Dendritic cell treated with granulocyte-macrophage colony-stimulating factor and Interleukin-4, amounts not matched to agents 40 ng/mL and 50 ng/mL, for 4 days (primary cell): ENCODE results near the gene TMEM179.
A peak's percentile ranks its signal among the peaks of the same experiment; 100 is the strongest.
"Not testable (repeated sequence)": the region's sequence is repeated elsewhere in the genome, so short reads cannot be mapped to it uniquely, and the experiment has no call there.

Experiments
- H3K27ac Mint-ChIP-seq: one replicate; pipeline ENCODE4 v1.8.0; 2022; ENCODE audit warnings: mild to moderate bottlenecking, mixed read lengths
- H3K27me3 Mint-ChIP-seq: one replicate; pipeline ENCODE4 v1.8.0; 2022; ENCODE audit warnings: mild to moderate bottlenecking, mixed read lengths
- H3K36me3 Mint-ChIP-seq: one replicate; pipeline ENCODE4 v1.8.0; 2022; ENCODE audit warnings: low read depth, mixed read lengths
- H3K4me1 Mint-ChIP-seq: one replicate; pipeline ENCODE4 v1.8.0; 2022; ENCODE audit warnings: low read depth, mixed read lengths
- H3K4me3 Mint-ChIP-seq: one replicate; pipeline ENCODE4 v1.8.0; 2022; ENCODE audit warnings: mild to moderate bottlenecking, moderate library complexity, mixed read lengths
- H3K9me3 Mint-ChIP-seq: one replicate; pipeline ENCODE4 v1.8.0; 2022; ENCODE audit warnings: mixed read lengths
- intact Hi-C: fragments of 100-400 bp; cut with micrococcal nuclease; formaldehyde crosslinking; loops from one replicate; pipeline ENCODE4 v1.15.0; 2022

Gene TMEM179

GRCh38 chr14:104642540-104642868 lies 37.9 kb upstream of the TMEM179 start:
- intact Hi-C loops = no loop called here
- Mint-ChIP-seq H3K27ac (peak overlapping the region; percentile 63), H3K4me3 (no peak overlapping the region), H3K4me1 (peaks cover 58% of the 10 kb centered on the region), H3K27me3 (peaks cover 32% of the 10 kb centered on the region), H3K36me3 (no peaks in the 10 kb centered on the region), H3K9me3 (no peaks in the 10 kb centered on the region)

GRCh38 chr14:104641753-104642539 lies 37.4 kb upstream of the TMEM179 start:
- no peak overlapping the region for H3K4me3 Mint-ChIP-seq
- peaks cover 52% of the 10 kb centered on the region for H3K4me1 Mint-ChIP-seq
- intact Hi-C loops = loop anchor here (2.0 kb wide), 1 partner anchor 563 kb away; no protein-coding TSS in a partner anchor
- no peaks in the 10 kb centered on the region for H3K9me3 Mint-ChIP-seq
- H3K36me3 Mint-ChIP-seq = no peaks in the 10 kb centered on the region
- peak overlapping the region; percentile 63 for H3K27ac Mint-ChIP-seq
- peaks cover 34% of the 10 kb centered on the region for H3K27me3 Mint-ChIP-seq

GRCh38 chr14:104640681-104641080 lies 36.1 kb upstream of the TMEM179 start:
- Mint-ChIP-seq H3K27me3 (peaks cover 34% of the 10 kb centered on the region), H3K4me3 (no peak overlapping the region), H3K36me3 (no peaks in the 10 kb centered on the region), H3K27ac (no peak overlapping the region), H3K4me1 (peaks cover 40% of the 10 kb centered on the region), H3K9me3 (no peaks in the 10 kb centered on the region)
- intact Hi-C loops = loop anchor here (2.0 kb wide), 1 partner anchor 562 kb away; no protein-coding TSS in a partner anchor

GRCh38 chr14:104639885-104640548 lies 35.4 kb upstream of the TMEM179 start:
- Mint-ChIP-seq H3K4me3 (no peak overlapping the region), H3K9me3 (no peaks in the 10 kb centered on the region), H3K27me3 (peaks cover 36% of the 10 kb centered on the region), H3K4me1 (peaks cover 36% of the 10 kb centered on the region), H3K27ac (no peak overlapping the region), H3K36me3 (no peaks in the 10 kb centered on the region)
- intact Hi-C loops = loop anchor here (2.0 kb wide), 1 partner anchor 561 kb away; no protein-coding TSS in a partner anchor

- Mint-ChIP-seq H3K27me3 (peaks cover 40% of the 10 kb centered on the region), H3K9me3 (no peaks in the 10 kb centered on the region), H3K4me3 (no peak overlapping the region), H3K27ac (no peak overlapping the region), H3K36me3 (no peaks in the 10 kb centered on the region), H3K4me1 (peaks cover 31% of the 10 kb centered on the region)
- intact Hi-C loops = no loop called here
Measured at GRCh38 chr14:104639471-104639870, 34.9 kb upstream of the TMEM179 start.

- Mint-ChIP-seq H3K27me3 (peaks cover 41% of the 10 kb centered on the region), H3K9me3 (no peaks in the 10 kb centered on the region), H3K4me3 (no peak overlapping the region), H3K4me1 (peaks cover 26% of the 10 kb centered on the region), H3K36me3 (no peaks in the 10 kb centered on the region), H3K27ac (no peak overlapping the region)
- intact Hi-C loops = no loop called here
Measured at GRCh38 chr14:104638927-104639450, 34.4 kb upstream of the TMEM179 start.

GRCh38 chr14:104638190-104638589 lies 33.6 kb upstream of the TMEM179 start:
- Mint-ChIP-seq H3K4me1 (peaks cover 24% of the 10 kb centered on the region), H3K27me3 (peaks cover 40% of the 10 kb centered on the region), H3K9me3 (no peaks in the 10 kb centered on the region), H3K4me3 (no peak overlapping the region), H3K27ac (no peak overlapping the region), H3K36me3 (no peaks in the 10 kb centered on the region)
- intact Hi-C loops = no loop called here

- Mint-ChIP-seq H3K9me3 (no peaks in the 10 kb centered on the region), H3K4me1 (peaks cover 24% of the 10 kb centered on the region), H3K4me3 (no peak overlapping the region), H3K27me3 (peaks cover 44% of the 10 kb centered on the region), H3K36me3 (no peaks in the 10 kb centered on the region), H3K27ac (no peak overlapping the region)
- intact Hi-C loops = no loop called here
Measured at GRCh38 chr14:104637546-104638003, 33.0 kb upstream of the TMEM179 start.

- H3K9me3 Mint-ChIP-seq, H3K27ac Mint-ChIP-seq, H3K4me3 Mint-ChIP-seq, intact Hi-C loops, H3K36me3 Mint-ChIP-seq: not testable (repeated sequence)
- Mint-ChIP-seq H3K27me3 (peaks cover 43% of the 10 kb centered on the region), H3K4me1 (peaks cover 20% of the 10 kb centered on the region)
Measured at GRCh38 chr14:104636846-104637545, 32.4 kb upstream of the TMEM179 start.

GRCh38 chr14:104636131-104636530 lies 31.6 kb upstream of the TMEM179 start:
- Mint-ChIP-seq H3K36me3 (no peaks in the 10 kb centered on the region), H3K27ac (no peak overlapping the region), H3K4me1 (peaks cover 12% of the 10 kb centered on the region), H3K27me3 (peaks cover 41% of the 10 kb centered on the region), H3K9me3 (no peaks in the 10 kb centered on the region), H3K4me3 (no peak overlapping the region)
- intact Hi-C loops = no loop called here

- Mint-ChIP-seq H3K4me3 (no peak overlapping the region), H3K27ac (no peak overlapping the region), H3K36me3 (no peaks in the 10 kb centered on the region), H3K4me1 (peaks cover 11% of the 10 kb centered on the region), H3K27me3 (peaks cover 41% of the 10 kb centered on the region), H3K9me3 (no peaks in the 10 kb centered on the region)
- intact Hi-C loops = no loop called here
Measured at GRCh38 chr14:104635717-104636116, 31.1 kb upstream of the TMEM179 start.

- intact Hi-C loops = no loop called here
- H3K9me3 Mint-ChIP-seq = no peaks in the 10 kb centered on the region
- H3K4me3 Mint-ChIP-seq = no peak overlapping the region
- H3K27me3 Mint-ChIP-seq = peaks cover 43% of the 10 kb centered on the region
- H3K4me1 Mint-ChIP-seq = peaks cover 5% of the 10 kb centered on the region
- no peak overlapping the region for H3K27ac Mint-ChIP-seq
- no peaks in the 10 kb centered on the region for H3K36me3 Mint-ChIP-seq
Measured at GRCh38 chr14:104634886-104635570, 30.5 kb upstream of the TMEM179 start.

- Mint-ChIP-seq H3K36me3 (no peaks in the 10 kb centered on the region), H3K27me3 (peaks cover 40% of the 10 kb centered on the region), H3K9me3 (peaks cover 3% of the 10 kb centered on the region), H3K27ac (no peak overlapping the region), H3K4me3 (no peak overlapping the region), H3K4me1 (no peaks in the 10 kb centered on the region)
- intact Hi-C loops = no loop called here
Measured at GRCh38 chr14:104634138-104634760, 29.7 kb upstream of the TMEM179 start.
